A673 (cell line): Measurements from ENCODE around the gene PRKG1. TPM values are rescaled to one million over a fixed set of nuclear protein-coding genes. Genes with fewer than 3 reads are reported as not detected.

Source experiments
- BruUV-seq: library from RNA; stranded (reverse); fragments of 400-500 nt; replicated peaks from 2 replicates; lab custom pipeline; 2021; lab: Mats Ljungman, UMichigan
- CTCF ChIA-PET: fragments of 300-600 bp; sonication (Branson Sonifier 250); formaldehyde crosslinking; loops from one replicate; lab custom pipeline; 2022; ENCODE audit warnings: antibody characterized with exemption; lab: Charles Lee
- POLR2A ChIA-PET: fragments of 300-600 bp; sonication (Branson Sonifier 250); formaldehyde crosslinking; loops from one replicate; lab custom pipeline; 2022; ENCODE audit warnings: antibody characterized with exemption; ENCODE audit not compliant: low non-redundant PET; lab: Charles Lee
- DNase-seq: peaks from one replicate; pipeline ENCODE4 v3.0.0-alpha.2; 2015; ENCODE audit warnings: low spot score
- H3K27ac ChIP-seq: fragments of 200-600 bp; sonication (generic); 2 replicates; pipeline ENCODE4 v1.5.1; 2016; ENCODE audit warnings: mixed run types, low read depth, mild to moderate bottlenecking, mixed read lengths, antibody characterized with exemption, low read length; ENCODE audit not compliant: poor library complexity, severe bottlenecking
- H3K27me3 ChIP-seq: fragments of 200-600 bp; sonication (generic); replicated peaks from 2 replicates; pipeline ENCODE4 v1.6.1; 2017; ENCODE audit warnings: mixed run types, low read depth, mild to moderate bottlenecking, mixed read lengths, antibody characterized with exemption, low read length; ENCODE audit not compliant: insufficient read depth, poor library complexity
- H3K36me3 ChIP-seq: fragments of 200-600 bp; sonication (generic); 2 replicates; pipeline ENCODE4 v1.6.1; 2016; ENCODE audit warnings: mixed run types, mild to moderate bottlenecking, mixed read lengths, antibody characterized with exemption, low read length; ENCODE audit not compliant: insufficient read depth, poor library complexity, severe bottlenecking
- H3K4me1 ChIP-seq: fragments of 200-600 bp; sonication (generic); 2 replicates; pipeline ENCODE4 v1.6.1; 2017; ENCODE audit warnings: mixed run types, mild to moderate bottlenecking, mixed read lengths, antibody characterized with exemption, low read length; ENCODE audit not compliant: insufficient read depth, poor library complexity, severe bottlenecking
- H3K4me3 ChIP-seq: fragments of 200-600 bp; sonication (generic); 2 replicates; pipeline ENCODE4 v1.5.1; 2016; ENCODE audit warnings: low read depth, mixed run types, mild to moderate bottlenecking, mixed read lengths, low read length; ENCODE audit not compliant: poor library complexity, severe bottlenecking
- H3K9me3 ChIP-seq: fragments of 200-600 bp; sonication (generic); 2 replicates; pipeline ENCODE4 v1.6.1; 2016; ENCODE audit warnings: mixed run types, low read depth, mild to moderate bottlenecking, mixed read lengths, antibody characterized with exemption, low read length; ENCODE audit not compliant: poor library complexity, severe bottlenecking
- EZH2 ChIP-seq: fragments of 200-600 bp; sonication (generic); IDR thresholded peaks from 2 replicates; pipeline ENCODE4 v1.6.1; 2017; ENCODE audit warnings: borderline replicate concordance, low read depth, mild to moderate bottlenecking, mixed read lengths, antibody characterized with exemption, low read length; ENCODE audit not compliant: poor library complexity, severe bottlenecking
- intact Hi-C: fragments of 100-400 bp; cut with micrococcal nuclease; formaldehyde crosslinking; loops from one replicate; pipeline ENCODE4 v1.10.0; 2022; ENCODE audit not compliant: unreplicated experiment
- total RNA-seq: library from RNA; stranded (reverse); gene quantifications from 2 replicates; pipeline ENCODE4 v1.2.3, GENCODE V29; 2021
- TF ChIP-seq, protein P1 (sequence below): fragments of 300-800, 200-600 bp; sonication (generic); conservative IDR thresholded peaks from 2 replicates; pipeline ENCODE4 v1.5.1; 2017; ENCODE audit warnings: low read depth, mild to moderate bottlenecking, antibody characterized with exemption, low read length, moderate library complexity, mixed read lengths

The PRKG1 gene
- total RNA-seq, 1 experiment from 2014 or later = 0.58 TPM

DNA sequence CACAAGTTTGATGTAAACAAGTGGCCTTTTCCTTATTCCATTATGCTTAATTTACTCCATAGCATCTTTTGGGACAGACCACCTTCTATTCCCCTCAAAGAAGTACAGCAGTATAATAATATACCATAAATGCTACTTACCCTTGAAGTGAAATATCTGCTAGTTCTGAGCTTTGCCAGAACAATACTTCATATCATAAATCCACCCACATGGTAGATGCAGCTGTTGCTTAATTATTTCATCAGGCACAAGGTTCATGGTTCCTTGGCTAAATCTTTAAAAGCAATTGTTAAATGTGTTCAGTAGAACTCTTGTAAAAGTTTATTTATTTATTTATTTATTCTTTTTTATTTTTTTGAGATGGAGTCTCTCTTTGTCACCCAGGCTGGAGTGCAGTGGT lies 592.2 kb downstream of the PRKG1 start:
- Histone ChIP-seq H3K27ac (no peak overlapping the region), H3K27me3 (no peaks in the 10 kb centered on the region), H3K4me1 (peaks cover 4% of the 10 kb centered on the region), H3K36me3 (no peaks in the 10 kb centered on the region), H3K4me3 (no peak overlapping the region), H3K9me3 (no peaks in the 10 kb centered on the region)
- no peak for TF ChIP-seq EZH2
- TF ChIP-seq, protein P1, sequence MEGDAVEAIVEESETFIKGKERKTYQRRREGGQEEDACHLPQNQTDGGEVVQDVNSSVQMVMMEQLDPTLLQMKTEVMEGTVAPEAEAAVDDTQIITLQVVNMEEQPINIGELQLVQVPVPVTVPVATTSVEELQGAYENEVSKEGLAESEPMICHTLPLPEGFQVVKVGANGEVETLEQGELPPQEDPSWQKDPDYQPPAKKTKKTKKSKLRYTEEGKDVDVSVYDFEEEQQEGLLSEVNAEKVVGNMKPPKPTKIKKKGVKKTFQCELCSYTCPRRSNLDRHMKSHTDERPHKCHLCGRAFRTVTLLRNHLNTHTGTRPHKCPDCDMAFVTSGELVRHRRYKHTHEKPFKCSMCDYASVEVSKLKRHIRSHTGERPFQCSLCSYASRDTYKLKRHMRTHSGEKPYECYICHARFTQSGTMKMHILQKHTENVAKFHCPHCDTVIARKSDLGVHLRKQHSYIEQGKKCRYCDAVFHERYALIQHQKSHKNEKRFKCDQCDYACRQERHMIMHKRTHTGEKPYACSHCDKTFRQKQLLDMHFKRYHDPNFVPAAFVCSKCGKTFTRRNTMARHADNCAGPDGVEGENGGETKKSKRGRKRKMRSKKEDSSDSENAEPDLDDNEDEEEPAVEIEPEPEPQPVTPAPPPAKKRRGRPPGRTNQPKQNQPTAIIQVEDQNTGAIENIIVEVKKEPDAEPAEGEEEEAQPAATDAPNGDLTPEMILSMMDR = no peak
- no peak for DNase-seq
- POLR2A ChIA-PET = no interaction called here
- CTCF ChIA-PET = no interaction called here
- no TSS peak for BruUV-seq
- intact Hi-C loops = no loop called here

DNA sequence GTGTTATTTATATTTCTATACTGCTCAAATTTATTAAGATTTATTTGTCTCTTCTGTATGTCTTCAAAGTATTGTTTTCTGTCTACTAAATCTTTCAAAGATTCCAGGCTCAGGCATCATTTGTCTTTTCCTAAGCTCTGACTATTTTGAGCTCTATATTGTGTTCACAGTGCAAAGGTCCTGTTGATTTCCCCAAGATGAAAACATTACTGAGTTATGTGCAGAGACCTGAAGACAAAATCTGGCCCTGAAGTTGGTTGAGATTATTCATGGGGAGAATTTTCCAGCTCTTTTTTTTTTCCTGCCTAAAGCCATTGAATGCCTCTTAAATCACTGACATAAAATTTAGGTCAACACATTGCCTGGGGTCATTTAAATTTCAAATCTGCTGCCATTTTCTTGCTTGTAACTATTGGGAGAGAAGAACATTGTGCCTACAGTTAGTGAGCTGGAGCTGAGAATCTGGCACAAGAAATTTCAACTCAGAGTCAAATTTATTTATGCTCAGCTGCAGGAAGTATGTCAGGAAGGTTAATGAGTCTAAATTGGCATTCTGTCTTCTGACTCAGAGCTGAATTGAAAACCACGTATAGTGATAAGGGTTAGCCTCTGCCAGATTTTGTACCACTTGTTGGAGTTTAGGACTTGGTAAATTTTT lies 593.5 kb downstream of the PRKG1 start:
- ChIA-PET POLR2A (no interaction called here), CTCF (no interaction called here)
- Histone ChIP-seq H3K4me1 (peaks cover 4% of the 10 kb centered on the region), H3K36me3 (no peaks in the 10 kb centered on the region), H3K27ac (no peak overlapping the region), H3K9me3 (no peaks in the 10 kb centered on the region), H3K27me3 (no peaks in the 10 kb centered on the region), H3K4me3 (no peak overlapping the region)
- no TSS peak for BruUV-seq
- TF ChIP-seq, protein P1 = no peak
- no peak for TF ChIP-seq EZH2
- DNase-seq = peak; percentile 26
- intact Hi-C loops = no loop called here

DNA sequence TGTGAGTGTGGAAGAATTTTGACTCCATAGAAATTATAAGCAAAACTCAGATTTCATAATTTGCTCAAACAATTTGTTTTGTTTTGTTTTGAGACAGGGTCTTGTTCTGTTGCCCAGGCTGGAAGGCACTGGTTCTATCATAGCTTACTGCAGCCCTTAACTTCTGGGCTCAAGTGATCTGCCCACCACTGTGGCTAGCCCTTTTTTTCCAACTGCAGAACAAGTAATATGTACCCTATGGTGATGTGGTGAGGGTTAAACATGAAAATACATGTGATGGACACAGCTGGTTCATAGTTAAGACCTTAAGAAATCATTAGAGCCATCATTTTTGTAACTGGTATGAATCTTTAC lies 594.0 kb downstream of the PRKG1 start:
- peaks cover 4% of the 10 kb centered on the region for H3K4me1 ChIP-seq
- H3K27me3 ChIP-seq = no peaks in the 10 kb centered on the region
- H3K9me3 ChIP-seq = no peaks in the 10 kb centered on the region
- CTCF ChIA-PET = no interaction called here
- H3K27ac ChIP-seq = no peak overlapping the region
- H3K36me3 ChIP-seq = no peaks in the 10 kb centered on the region
- H3K4me3 ChIP-seq = no peak overlapping the region
- POLR2A ChIA-PET = no interaction called here
- intact Hi-C loops = no loop called here
- no TSS peak for BruUV-seq
- no peak for DNase-seq
- TF ChIP-seq EZH2 = no peak
- TF ChIP-seq, protein P1 = no peak
